GM19463 (cell line): ENCODE data around the gene RIMBP2.

ENCODE experiments used
- ATAC-seq: cut with Tn5 transposase; IDR thresholded peaks from one replicate; pipeline ENCODE4 v1.9.1; 2021; ENCODE audit warnings: mild to moderate bottlenecking, moderate library complexity; ENCODE audit not compliant: unreplicated experiment

The RIMBP2 gene

DNA sequence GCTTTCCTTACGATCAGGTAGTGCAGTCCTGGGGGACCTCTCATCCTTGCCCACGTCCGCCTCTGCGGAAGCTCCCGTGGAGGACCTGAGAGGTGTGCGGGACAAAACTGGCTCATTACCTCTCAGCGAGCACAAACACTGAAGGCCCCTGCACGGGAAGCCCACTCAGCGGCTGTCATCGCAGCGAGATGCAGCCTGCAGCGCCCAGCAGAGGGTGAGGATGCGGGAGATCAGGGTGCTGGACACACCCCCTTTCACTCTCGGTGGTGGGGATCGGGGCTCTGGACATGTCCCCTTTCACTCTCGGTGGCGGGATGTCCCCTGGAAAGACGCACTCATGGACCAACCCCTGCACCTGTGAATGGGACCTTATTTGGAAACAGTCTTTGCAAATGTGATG is 266.8 kb downstream of the RIMBP2 start:
- no peak for ATAC-seq

- ATAC-seq = no peak
Measured at GRCh38 chr12:130448044-130448821, 267.9 kb downstream of the RIMBP2 start.

- ATAC-seq = no peak
Measured at GRCh38 chr12:130447655-130447965, 268.5 kb downstream of the RIMBP2 start.

DNA sequence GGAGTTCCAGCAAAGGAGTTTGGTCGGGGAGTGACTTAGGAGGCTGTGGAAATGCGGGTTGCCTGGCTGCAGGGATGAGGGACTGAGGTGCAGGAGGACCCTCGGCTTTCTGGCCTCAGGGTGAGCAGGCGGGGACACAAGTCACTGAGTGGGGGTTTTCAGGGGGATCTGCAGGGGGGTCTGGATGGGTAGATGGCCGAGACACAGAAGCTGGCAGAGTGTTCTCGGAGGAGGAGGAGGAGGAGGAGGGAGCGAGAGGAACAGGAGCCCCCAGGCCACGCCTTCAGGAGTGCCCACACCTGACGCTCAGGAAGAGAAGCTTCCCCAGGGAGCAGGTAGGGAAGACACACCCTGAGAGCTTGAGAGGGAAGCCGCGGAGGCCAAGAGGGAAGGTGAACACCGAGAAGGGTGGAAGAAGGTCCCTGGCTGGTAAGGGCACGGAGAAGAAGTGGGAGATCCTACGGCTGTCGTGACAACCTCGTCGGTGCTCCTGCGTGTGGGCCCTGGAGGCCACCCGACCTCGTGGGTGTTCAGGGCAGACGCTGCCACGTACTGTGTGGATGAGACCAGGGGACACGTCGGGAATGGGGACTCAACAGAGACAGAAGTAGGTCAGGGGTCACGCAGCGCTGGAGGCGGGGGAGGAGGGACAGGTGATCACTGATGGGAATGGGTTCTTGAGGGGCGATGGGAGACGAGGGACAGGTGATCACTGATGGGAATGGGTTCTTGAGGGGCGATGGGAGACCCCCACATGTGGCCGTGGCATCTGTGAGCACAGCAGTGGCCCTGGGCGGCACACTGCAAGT is 269.0 kb downstream of the RIMBP2 start:
- ATAC-seq = no peak

- ATAC-seq = no peak
Measured at GRCh38 chr12:130444986-130445385, 271.1 kb downstream of the RIMBP2 start.

GRCh38 chr12:130444061-130444460 is 272.0 kb downstream of the RIMBP2 start:
- no peak for ATAC-seq

DNA sequence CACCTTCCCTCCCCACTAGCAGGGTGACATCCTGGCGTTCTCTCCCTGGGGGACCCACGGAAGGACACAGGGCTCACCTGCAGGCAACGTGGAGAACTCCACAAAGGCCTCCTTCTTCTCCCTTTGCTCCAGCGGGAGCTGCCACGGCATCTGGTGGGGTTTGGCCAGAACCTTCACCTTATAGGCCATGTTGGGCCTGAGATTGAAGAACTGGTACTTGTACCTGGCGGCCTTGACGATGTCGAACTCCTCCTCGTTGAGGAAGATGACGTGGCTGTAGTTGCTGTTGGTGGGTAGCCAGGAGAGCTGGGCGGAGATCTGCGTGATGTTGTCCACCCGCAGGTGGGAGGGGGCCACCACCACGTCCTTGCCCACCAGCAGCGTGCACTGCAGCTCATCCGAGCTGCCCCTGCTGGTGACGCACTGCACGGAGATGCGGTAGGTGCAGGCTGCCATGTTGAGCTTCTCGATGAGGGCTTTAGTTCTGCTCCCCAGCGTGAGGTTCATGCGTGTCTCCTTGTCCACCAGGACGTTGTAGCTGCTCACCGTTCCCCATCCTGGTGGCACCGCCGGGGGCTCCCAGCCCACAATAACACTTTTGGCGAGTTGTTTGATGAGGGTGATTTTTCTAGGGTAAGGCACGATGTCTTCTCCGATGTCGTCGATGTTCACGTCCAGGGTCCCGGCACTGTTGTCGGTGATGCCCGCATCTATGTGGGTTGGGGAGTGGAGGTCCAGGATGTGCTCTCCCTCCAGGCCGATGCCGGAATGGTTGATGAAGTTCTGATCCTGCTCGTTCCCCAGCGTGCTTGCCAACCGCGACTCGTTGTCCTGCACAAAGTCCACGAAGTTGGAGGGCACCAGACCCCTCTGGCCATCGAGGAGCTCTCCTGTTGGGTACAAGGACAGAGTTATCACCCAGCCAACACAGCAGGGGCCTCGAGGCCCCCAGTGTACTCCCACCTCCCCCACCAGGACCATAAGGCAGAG is 274.0 kb downstream of the RIMBP2 start:
- no peak for ATAC-seq

DNA sequence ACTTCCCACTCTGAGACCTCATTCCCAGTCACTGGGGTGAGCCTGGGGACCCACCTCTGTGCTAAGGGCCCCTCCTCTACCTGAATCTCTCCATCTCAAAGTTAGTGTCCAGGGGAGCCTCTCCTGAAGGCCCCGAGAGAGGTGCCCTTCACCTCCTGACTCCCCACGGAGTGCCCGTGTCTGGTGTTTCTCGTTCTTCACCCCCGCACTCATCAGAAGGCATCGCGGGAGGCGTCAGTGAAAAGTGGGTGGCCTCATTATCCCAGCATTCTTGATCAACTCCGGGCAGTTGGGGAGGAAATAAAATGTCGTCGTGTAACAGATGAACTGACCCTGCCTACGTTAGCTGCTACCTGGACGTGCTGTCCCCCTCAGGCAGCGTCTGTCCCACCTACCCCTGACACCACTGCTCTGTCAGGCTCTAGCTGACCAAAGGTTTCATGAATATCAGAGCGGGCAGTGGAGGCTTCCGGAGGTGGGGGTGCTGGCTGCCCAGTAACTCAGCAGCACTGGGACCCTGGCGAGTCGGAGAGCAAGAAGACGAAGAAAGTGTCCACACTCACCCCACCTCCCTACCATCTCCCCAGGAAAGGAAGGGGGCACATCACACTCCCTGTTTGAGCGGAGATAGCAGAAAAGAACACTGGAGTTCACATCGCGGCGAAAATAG is 275.6 kb downstream of the RIMBP2 start:
- no peak for ATAC-seq

DNA sequence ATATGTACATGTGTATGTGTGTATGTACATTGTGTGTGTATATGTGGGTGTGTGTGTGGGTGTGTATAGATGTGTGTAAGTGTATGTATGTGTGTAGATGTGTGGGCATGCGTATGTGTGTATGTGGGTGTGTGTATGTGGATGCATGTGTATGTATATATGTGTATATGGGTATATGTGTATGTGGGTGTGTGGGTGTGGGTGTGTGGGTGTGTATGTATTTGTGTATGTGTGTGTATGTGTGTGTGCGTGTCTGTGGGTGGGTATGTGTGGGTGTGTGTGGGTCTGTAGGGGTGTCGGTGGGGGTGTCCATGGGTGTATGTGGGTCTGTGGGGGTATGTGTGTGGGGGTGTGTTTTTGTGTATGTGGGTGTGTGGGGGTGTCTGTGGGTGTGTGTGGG is 276.8 kb downstream of the RIMBP2 start:
- no peak for ATAC-seq

DNA sequence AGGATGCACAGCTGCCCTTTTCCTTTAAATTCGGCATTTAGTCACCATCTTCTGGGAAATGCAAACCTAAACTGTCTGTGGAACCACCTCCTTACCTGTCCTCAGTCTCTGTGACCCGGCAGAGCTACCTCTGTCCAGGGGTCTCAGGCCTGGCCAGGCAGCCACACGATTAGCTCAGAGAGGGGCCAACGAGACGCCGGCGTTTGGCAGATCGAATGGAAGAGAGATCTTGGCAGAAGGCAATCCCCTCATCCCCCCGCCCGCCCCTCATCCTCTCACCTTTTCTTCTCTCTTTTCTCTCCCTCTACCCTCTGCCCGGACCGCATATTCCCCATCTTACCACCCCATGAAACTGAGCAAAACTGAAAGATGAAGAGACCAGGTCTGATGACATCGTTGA is 277.4 kb downstream of the RIMBP2 start:
- ATAC-seq = no peak

- ATAC-seq = no peak
Measured at GRCh38 chr12:130438243-130438620, 277.9 kb downstream of the RIMBP2 start.

GRCh38 chr12:130437555-130438242 is 278.4 kb downstream of the RIMBP2 start:
- ATAC-seq = no peak

DNA sequence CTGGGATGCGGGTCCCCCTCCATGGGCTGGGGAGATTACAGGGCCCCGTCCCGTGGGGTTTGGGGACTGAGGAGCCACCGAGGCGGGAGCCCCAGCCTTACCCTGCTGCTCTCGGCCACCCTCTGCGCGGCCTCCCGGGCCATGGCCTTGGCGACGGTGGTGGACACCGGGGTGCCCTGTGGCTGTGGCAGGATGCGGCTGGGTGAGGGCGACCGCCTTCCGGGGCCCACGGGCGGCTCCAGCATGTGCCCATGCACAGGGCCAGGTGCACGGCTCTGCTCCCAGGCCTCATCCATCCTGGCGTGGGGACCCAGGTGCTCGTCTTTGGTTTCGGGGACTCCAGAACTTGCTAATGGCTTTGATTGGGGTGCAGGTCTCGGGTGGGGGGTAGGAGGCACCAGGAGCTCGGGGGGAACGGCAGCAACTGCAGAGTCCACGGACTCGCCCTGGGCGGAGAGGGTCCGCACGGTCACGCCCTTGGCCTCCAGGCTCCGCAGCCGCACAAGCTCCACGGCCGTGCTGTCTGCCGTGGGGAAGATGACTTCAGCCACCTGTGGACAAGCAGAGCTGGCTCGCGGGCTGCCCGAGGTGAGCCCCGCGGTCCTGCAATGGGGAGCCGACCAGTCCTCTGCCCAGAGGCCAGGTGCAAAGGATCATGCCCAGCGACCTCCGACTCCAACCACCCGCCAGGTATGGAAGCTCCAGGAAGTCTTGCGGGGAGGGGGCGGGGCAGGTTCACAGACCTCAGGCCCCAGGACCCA is 279.2 kb downstream of the RIMBP2 start:
- no peak for ATAC-seq

GRCh38 chr12:130435826-130436225 is 280.3 kb downstream of the RIMBP2 start:
- no peak for ATAC-seq

- no peak for ATAC-seq
Measured at GRCh38 chr12:130435331-130435730, 280.8 kb downstream of the RIMBP2 start.

DNA sequence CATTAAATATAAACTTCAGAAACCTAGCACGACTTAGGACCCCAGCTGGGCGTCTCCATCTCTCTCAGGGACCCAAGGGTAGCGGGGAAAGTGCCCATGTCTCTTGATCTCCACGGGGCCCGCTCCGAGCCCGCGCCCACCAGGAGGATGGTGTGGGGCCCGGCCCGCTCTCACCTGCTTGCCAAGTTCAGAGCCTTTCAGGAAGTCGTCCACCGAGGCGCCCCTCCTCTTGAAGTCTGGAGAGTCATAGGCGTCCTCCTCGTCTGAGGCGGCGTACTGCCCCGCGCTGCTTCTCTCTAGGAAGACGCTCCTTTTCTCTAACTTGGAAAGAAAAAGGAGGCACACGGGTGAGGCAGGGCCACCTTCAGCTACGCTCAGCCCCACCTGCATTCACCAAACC is 281.5 kb downstream of the RIMBP2 start:
- ATAC-seq = no peak

DNA sequence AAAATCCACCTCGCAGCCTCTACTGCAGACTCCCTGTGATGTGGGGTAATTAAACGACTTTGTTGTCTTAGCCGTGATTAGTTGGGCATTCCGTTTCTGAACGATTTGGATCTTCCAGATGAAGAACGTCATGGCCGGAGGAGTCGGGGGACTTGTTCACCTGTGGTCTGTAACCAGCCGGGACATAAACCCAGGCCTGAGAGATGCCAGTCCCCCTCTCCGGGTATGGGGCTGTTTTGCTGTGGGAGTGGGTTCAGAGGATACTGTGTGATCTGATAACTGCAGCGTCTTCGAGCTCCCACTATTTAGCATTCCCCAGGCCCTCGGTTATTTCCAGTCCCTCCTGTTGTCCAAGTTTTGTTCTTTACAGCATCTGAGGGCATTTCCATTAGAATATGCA is 282.3 kb downstream of the RIMBP2 start:
- no peak for ATAC-seq

DNA sequence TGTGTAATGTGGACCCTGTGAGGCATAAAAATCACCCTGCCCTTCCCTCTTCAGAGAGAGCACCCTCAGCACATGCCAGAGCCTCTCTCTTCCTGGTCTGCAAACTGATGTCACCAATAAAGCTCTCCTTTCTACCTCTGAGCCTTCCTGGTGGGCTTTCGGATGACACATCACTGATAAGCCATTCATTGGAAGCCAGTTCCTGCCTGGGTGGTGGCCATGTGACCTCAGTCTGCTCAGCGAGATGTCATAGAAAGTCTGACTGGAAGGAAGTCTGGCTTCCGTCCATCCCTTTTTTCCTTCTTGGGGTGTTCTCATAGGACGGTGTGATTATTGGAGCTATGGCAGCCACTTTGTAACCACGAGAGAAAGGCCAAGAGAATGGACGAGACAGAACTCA is 282.7 kb downstream of the RIMBP2 start:
- no peak for ATAC-seq

GRCh38 chr12:130431176-130431575 is 284.9 kb downstream of the RIMBP2 start:
- ATAC-seq = no peak
